Ammon's horn (tissue), 1 donor: ENCODE data around the gene ZCCHC17.
A peak's percentile ranks its signal among the peaks of the same experiment; 100 is the strongest.

Experiments
- DNase-seq: peaks from one replicate; pipeline ENCODE4 v3.0.0-alpha.2; 2016; ENCODE audit warnings: low spot score

ZCCHC17 gene

GRCh38 chr1:31306278-31306677 lies 9.4 kb downstream of the ZCCHC17 start:
- DNase-seq: peak; percentile 50

- no peak for DNase-seq
Measured at GRCh38 chr1:31308036-31308435, 11.2 kb downstream of the ZCCHC17 start.

GRCh38 chr1:31310198-31310597 lies 13.4 kb downstream of the ZCCHC17 start:
- no peak for DNase-seq

GRCh38 chr1:31315902-31316301 lies 19.1 kb downstream of the ZCCHC17 start:
- no peak for DNase-seq

GRCh38 chr1:31318146-31318545 lies 21.3 kb downstream of the ZCCHC17 start:
- no peak for DNase-seq

- DNase-seq: no peak
Measured at GRCh38 chr1:31324093-31324492, 27.3 kb downstream of the ZCCHC17 start.

- no peak for DNase-seq
Measured at GRCh38 chr1:31324992-31325391, 28.2 kb downstream of the ZCCHC17 start.

- no peak for DNase-seq
Measured at GRCh38 chr1:31326461-31326860, 29.6 kb downstream of the ZCCHC17 start.

- DNase-seq: no peak
Measured at GRCh38 chr1:31327381-31327780, 30.5 kb downstream of the ZCCHC17 start.

GRCh38 chr1:31335007-31335406 lies 38.2 kb downstream of the ZCCHC17 start:
- peak; percentile 59 for DNase-seq

- DNase-seq: no peak
Measured at GRCh38 chr1:31336687-31337467, 40.0 kb downstream of the ZCCHC17 start.

- no peak for DNase-seq
Measured at GRCh38 chr1:31344503-31344902, 47.7 kb downstream of the ZCCHC17 start.

- DNase-seq: no peak
Measured at GRCh38 chr1:31345635-31346034, 48.8 kb downstream of the ZCCHC17 start.

- DNase-seq: no peak
Measured at GRCh38 chr1:31346785-31347184, 50.0 kb downstream of the ZCCHC17 start.

GRCh38 chr1:31348449-31348848 lies 51.6 kb downstream of the ZCCHC17 start:
- no peak for DNase-seq

- DNase-seq: peak; percentile 62
Measured at GRCh38 chr1:31354283-31354682, 57.5 kb downstream of the ZCCHC17 start.

GRCh38 chr1:31356427-31356826 lies 59.6 kb downstream of the ZCCHC17 start:
- no peak for DNase-seq

GRCh38 chr1:31361607-31362006 lies 64.8 kb downstream of the ZCCHC17 start:
- no peak for DNase-seq

GRCh38 chr1:31362032-31362431 lies 65.2 kb downstream of the ZCCHC17 start:
- no peak for DNase-seq

GRCh38 chr1:31364561-31365250 lies 67.9 kb downstream of the ZCCHC17 start:
- no peak for DNase-seq

- DNase-seq: no peak
Measured at GRCh38 chr1:31366796-31367195, 70.0 kb downstream of the ZCCHC17 start.

GRCh38 chr1:31368611-31369107 lies 71.8 kb downstream of the ZCCHC17 start:
- DNase-seq: no peak

- no peak for DNase-seq
Measured at GRCh38 chr1:31370021-31370420, 73.2 kb downstream of the ZCCHC17 start.
